GM12878 (cell line): ENCODE data around the gene ASB6. TPM values are rescaled to one million over a fixed set of nuclear protein-coding genes. Genes with fewer than 3 reads are reported as not detected.
A peak's percentile ranks its signal among the peaks of the same experiment; 100 is the strongest.

Experiments used
- ATF2 ChIP-seq: IDR thresholded peaks from 2 replicates; pipeline ENCODE4 v1.6.1; 2012; ENCODE audit warnings: low read length, inconsistent platforms
- ATF7 ChIP-seq: fragments of 450-650 bp; IDR thresholded peaks from 2 replicates; pipeline ENCODE4 v1.6.1; 2016; ENCODE audit warnings: low read depth, mild to moderate bottlenecking
- BRCA1 ChIP-seq: IDR thresholded peaks from 2 replicates; pipeline ENCODE4 v1.6.1; 2011; ENCODE audit warnings: low read depth, low read length, improper control_type of control experiment
- CBX3 ChIP-seq: fragments of 200-600 bp; sonication (generic); IDR thresholded peaks from 2 replicates; pipeline ENCODE4 v1.6.1; 2016; ENCODE audit warnings: low read depth, borderline replicate concordance
- CBX5 ChIP-seq: sonication (generic); IDR thresholded peaks from 2 replicates; pipeline ENCODE4 v1.6.1; 2016; ENCODE audit warnings: low read depth, moderate library complexity, mild to moderate bottlenecking, inconsistent platforms
- CEBPB ChIP-seq, 2 experiments: fragments of 150-350 bp in 1 of 2; IDR thresholded peaks; 2 replicates each; pipeline ENCODE4 v1.6.1; 2012 to 2014; ENCODE audit warnings: low read depth in 2 of 2, low read length in 2 of 2, borderline replicate concordance in 1 of 2, inconsistent platforms in 1 of 2
- CHD2 ChIP-seq: IDR thresholded peaks from 2 replicates; pipeline ENCODE4 v1.6.1; 2011; ENCODE audit warnings: low read depth, low read length, improper control_type of control experiment, borderline replicate concordance
- E4F1 ChIP-seq: fragments of 450-650 bp; IDR thresholded peaks from 2 replicates; pipeline ENCODE4 v1.6.1; 2018; ENCODE audit warnings: borderline replicate concordance, mild to moderate bottlenecking; ENCODE audit not compliant: partially characterized antibody
- MTA2 ChIP-seq: fragments of 450-650 bp; IDR thresholded peaks from 2 replicates; pipeline ENCODE4 v1.6.1; 2016; ENCODE audit warnings: low read depth, mild to moderate bottlenecking, moderate library complexity
- NR2C1 ChIP-seq: fragments of 450-650 bp; IDR thresholded peaks from 2 replicates; pipeline ENCODE4 v1.6.1; 2017; ENCODE audit warnings: antibody characterized with exemption, mild to moderate bottlenecking, moderate library complexity
- PKNOX1 ChIP-seq: fragments of 450-650 bp; IDR thresholded peaks from 2 replicates; pipeline ENCODE4 v1.6.1; 2016; ENCODE audit warnings: mild to moderate bottlenecking
- RAD21 ChIP-seq: IDR thresholded peaks from 2 replicates; pipeline ENCODE4 v1.6.1; 2011; ENCODE audit warnings: mild to moderate bottlenecking, low read depth, low read length, moderate library complexity; ENCODE audit not compliant: insufficient read depth
- SP1 ChIP-seq: IDR thresholded peaks from one replicate; pipeline ENCODE4 v1.6.1; 2011; ENCODE audit warnings: low read depth, low read length
- SUPT20H ChIP-seq: IDR thresholded peaks from 2 replicates; pipeline ENCODE4 v1.6.1; 2011; ENCODE audit warnings: low read depth, mild to moderate bottlenecking, low read length, moderate library complexity, borderline replicate concordance; ENCODE audit not compliant: control insufficient read depth
- TAF1 ChIP-seq: IDR thresholded peaks from 2 replicates; pipeline ENCODE4 v1.6.1; 2011; ENCODE audit warnings: mild to moderate bottlenecking, low read depth, low read length, borderline replicate concordance
- TCF3 ChIP-seq: IDR thresholded peaks from 2 replicates; pipeline ENCODE4 v1.6.1; 2012; ENCODE audit warnings: low read depth, mild to moderate bottlenecking, low read length, borderline replicate concordance; ENCODE audit not compliant: insufficient read depth
- USF2 ChIP-seq: IDR thresholded peaks from 2 replicates; pipeline ENCODE4 v1.6.1; 2011; ENCODE audit warnings: low read depth, low read length, improper control_type of control experiment, borderline replicate concordance
- ZBTB4 ChIP-seq: fragments of 450-650 bp; formaldehyde crosslinking; IDR thresholded peaks from 2 replicates; pipeline ENCODE4 v1.4.0; 2022; ENCODE audit warnings: mild to moderate bottlenecking, moderate library complexity
- polyA plus RNA-seq, 11 experiments: library from polyadenylated mRNA; depleted of rRNA in 4 of 11; unstranded in 6 of 11; stranded (reverse) in 5 of 11; fragments of >200 nt; fragmentation: Nextera tagmentation in 4 of 11; fragmentation: Illumina TruSeq in 1 of 11; extraction: Ambion mirVana in 4 of 11; extraction: Trizol in 1 of 11; gene quantifications; 1 replicate in 1 of 11; 2 replicates in 10 of 11; pipeline versions ENCODE4 v1.2.1 to v1.2.3, GENCODE V29; 2011 to 2016; ENCODE audit warnings: inconsistent platforms in 2 of 11, missing spikeins in 2 of 11, low read depth in 1 of 11
- total RNA-seq, 4 experiments: library from RNA; depleted of rRNA in 3 of 4; stranded (reverse); fragments of >200 nt in 3 of 4; fragmentation: Illumina TruSeq in 1 of 4; extraction: Trizol in 1 of 4; gene quantifications; 2 replicates each; pipeline versions ENCODE4 v1.2.1 to v1.2.3, GENCODE V29; 2013 to 2021

Gene ASB6
- total and polyA plus RNA-seq, 10 of the 15 experiments (the other 5 are each of a cell fraction or from before 2014, with no cell fraction given), result 0.80 to 18.2 (median 9.9) TPM

GRCh38 chr9:129602598-129603415 is 39.1 kb downstream of the ASB6 start (continued):
- no peak for TF ChIP-seq E4F1
- TF ChIP-seq MTA2, result peak; percentile 44; the same call in 1 of the 2 replicates
- TF ChIP-seq TAF1, result no peak
- TF ChIP-seq PKNOX1, result peak; percentile 91
- peak; percentile 68 for TF ChIP-seq ATF7
- no peak for TF ChIP-seq CEBPB (IDR thresholded peaks at IDR 0.05; ENCODE audit: borderline replicate concordance in 1 of 2, low read depth in 2 of 2, low read length in 2 of 2)
- no peak for TF ChIP-seq ZBTB4 (CRISPR knock-in tag)
- no peak for TF ChIP-seq USF2
- TF ChIP-seq RAD21, result no peak
- TF ChIP-seq NR2C1, result no peak
- no peak for TF ChIP-seq CHD2
- TF ChIP-seq CBX5, result no peak
- TF ChIP-seq ATF2, result no peak
- TF ChIP-seq CBX3, result no peak
- TF ChIP-seq BRCA1, result no peak
- no peak for TF ChIP-seq TCF3
- TF ChIP-seq SUPT20H, result no peak
- no peak for TF ChIP-seq SP1
